PFSK-1 (cell line): ENCODE results near the gene RSL1D1.

ENCODE experiments used
- FOXP2 ChIP-seq: optimal IDR thresholded peaks from 2 replicates; pipeline ENCODE3; 2011; ENCODE audit warnings: borderline replicate concordance, control low read depth, inconsistent platforms; ENCODE audit not compliant: insufficient read depth; ENCODE audit errors: extremely low read length, extremely low read depth
- POLR2AphosphoS5 ChIP-seq: IDR thresholded peaks from 2 replicates; pipeline ENCODE4 v1.6.1; 2012; ENCODE audit warnings: low read depth, mild to moderate bottlenecking, control low read depth, low read length, moderate library complexity
- SIN3A ChIP-seq: IDR thresholded peaks from 2 replicates; pipeline ENCODE4 v1.6.1; 2012; ENCODE audit warnings: mild to moderate bottlenecking, low read length, moderate library complexity, borderline replicate concordance; ENCODE audit not compliant: insufficient read depth
- TAF1 ChIP-seq: IDR thresholded peaks from 2 replicates; pipeline ENCODE4 v1.6.1; 2012; ENCODE audit warnings: low read length, control low read depth, borderline replicate concordance; ENCODE audit not compliant: insufficient read depth
- TF ChIP-seq, protein P1 (sequence below), 2 experiments: IDR thresholded peaks; 2 replicates each; pipeline versions ENCODE4 v1.6.1 to v1.8.0; 2011 to 2012; ENCODE audit warnings: low read depth in 2 of 2, low read length in 2 of 2, control low read depth in 1 of 2, inconsistent platforms in 1 of 2, mild to moderate bottlenecking in 1 of 2, moderate library complexity in 1 of 2; ENCODE audit not compliant: insufficient read depth in 1 of 2

RSL1D1 gene

DNA sequence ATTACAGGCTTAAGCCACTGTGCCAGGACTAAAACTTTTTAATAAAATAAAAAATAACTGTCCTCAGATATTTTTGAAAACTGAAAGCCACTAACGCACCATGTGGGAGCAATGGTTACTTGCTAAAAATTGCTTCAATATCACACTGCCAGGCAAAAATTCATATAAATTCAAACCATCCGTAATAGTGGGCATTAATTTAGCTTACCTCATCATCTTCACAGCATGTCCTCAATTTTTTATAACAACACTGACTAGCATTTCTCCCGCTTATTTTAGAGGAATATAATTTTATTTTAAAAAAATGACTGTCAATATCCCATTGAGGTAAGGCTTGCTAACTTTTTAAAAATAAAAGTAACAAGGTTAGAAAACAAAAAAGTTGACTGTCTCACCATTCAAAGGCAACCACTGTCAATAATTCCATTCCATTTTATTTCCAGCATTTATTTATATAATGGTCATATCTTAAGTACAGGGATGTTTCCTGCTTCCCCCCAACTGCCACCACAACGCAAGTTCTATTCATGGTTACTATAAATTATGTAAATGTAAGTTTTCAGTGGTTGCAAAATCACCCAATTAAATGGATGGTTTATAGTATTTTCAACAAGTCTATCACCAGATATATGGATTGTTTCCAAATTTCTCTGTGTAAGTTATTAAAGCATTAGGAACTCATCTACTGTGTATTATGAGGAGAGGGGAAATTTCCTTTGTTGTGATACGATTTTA lies 39.1 kb upstream of the RSL1D1 start:
- TF ChIP-seq TAF1, result no peak
- no peak for TF ChIP-seq POLR2AphosphoS5
- no peak for TF ChIP-seq FOXP2
- TF ChIP-seq, protein P1, sequence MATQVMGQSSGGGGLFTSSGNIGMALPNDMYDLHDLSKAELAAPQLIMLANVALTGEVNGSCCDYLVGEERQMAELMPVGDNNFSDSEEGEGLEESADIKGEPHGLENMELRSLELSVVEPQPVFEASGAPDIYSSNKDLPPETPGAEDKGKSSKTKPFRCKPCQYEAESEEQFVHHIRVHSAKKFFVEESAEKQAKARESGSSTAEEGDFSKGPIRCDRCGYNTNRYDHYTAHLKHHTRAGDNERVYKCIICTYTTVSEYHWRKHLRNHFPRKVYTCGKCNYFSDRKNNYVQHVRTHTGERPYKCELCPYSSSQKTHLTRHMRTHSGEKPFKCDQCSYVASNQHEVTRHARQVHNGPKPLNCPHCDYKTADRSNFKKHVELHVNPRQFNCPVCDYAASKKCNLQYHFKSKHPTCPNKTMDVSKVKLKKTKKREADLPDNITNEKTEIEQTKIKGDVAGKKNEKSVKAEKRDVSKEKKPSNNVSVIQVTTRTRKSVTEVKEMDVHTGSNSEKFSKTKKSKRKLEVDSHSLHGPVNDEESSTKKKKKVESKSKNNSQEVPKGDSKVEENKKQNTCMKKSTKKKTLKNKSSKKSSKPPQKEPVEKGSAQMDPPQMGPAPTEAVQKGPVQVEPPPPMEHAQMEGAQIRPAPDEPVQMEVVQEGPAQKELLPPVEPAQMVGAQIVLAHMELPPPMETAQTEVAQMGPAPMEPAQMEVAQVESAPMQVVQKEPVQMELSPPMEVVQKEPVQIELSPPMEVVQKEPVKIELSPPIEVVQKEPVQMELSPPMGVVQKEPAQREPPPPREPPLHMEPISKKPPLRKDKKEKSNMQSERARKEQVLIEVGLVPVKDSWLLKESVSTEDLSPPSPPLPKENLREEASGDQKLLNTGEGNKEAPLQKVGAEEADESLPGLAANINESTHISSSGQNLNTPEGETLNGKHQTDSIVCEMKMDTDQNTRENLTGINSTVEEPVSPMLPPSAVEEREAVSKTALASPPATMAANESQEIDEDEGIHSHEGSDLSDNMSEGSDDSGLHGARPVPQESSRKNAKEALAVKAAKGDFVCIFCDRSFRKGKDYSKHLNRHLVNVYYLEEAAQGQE (IDR thresholded peaks at IDR 0.05; ENCODE audit: insufficient read depth in 1 of 2, low read depth in 2 of 2, low read length in 2 of 2), result no peak
- no peak for TF ChIP-seq SIN3A

DNA sequence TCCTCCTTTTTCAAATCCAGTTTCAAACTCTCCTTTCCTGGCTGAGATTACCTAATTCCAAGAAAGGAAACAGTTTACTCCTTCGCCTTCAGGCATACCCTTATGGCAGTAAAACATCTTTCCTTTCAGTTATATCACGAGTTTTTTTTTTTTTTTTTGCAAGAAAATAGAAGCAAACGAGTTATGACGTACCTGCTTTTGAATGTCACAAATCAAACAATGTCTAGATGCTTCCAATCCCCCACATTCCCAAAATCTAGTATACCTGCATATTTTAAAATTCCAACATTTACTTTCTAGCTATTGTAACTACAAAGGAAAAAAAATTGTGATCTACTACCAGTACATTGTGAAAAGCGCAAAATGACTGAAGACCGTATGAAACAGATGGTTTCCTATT lies 35.5 kb upstream of the RSL1D1 start:
- TF ChIP-seq, protein P1 (IDR thresholded peaks at IDR 0.05; ENCODE audit: insufficient read depth in 1 of 2, low read depth in 2 of 2, low read length in 2 of 2), result no peak
- TF ChIP-seq TAF1 (no peak), FOXP2 (no peak), POLR2AphosphoS5 (no peak), SIN3A (no peak)

DNA sequence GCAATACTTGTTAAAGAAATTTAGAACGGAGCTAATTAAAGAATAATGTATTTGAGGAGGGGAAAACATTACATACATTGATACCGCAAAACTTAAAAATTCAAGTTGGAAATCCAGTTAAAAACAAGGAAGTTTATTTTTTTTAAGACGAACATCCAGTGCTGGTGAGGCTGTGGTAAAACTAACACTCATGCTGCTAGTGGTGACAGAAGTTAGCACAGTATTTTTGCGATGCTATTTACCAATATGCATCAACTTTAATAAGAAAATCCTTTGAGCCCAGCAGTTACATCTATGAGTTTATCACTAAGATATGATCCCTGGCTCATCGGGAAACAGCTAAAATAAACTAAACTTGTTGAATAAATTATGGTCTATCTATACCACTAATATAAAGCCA lies 32.7 kb upstream of the RSL1D1 start:
- TF ChIP-seq TAF1, result no peak
- no peak for TF ChIP-seq FOXP2
- no peak for TF ChIP-seq SIN3A
- TF ChIP-seq POLR2AphosphoS5, result no peak

DNA sequence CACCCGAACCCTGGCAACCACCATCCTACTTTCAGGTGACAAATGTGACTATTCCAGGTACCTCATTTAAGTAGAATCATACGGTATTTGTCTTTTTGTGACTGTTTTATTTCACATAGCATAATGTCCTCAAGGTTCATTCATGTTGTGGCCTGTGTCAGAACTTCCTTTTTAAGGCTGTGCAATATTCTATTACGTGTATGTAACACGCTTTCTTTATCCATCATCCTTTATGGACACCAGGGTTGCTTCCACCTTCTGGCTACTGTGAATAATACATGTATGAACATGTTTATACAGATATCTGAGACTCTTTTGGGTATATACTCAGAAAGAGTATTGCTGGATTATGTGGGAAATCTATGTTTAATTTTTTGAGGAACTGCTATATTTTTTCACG lies 28.7 kb upstream of the RSL1D1 start:
- TF ChIP-seq, protein P1 (IDR thresholded peaks at IDR 0.05; ENCODE audit: insufficient read depth in 1 of 2, low read depth in 2 of 2, low read length in 2 of 2), result no peak
- no peak for TF ChIP-seq TAF1
- TF ChIP-seq POLR2AphosphoS5, result no peak
- no peak for TF ChIP-seq SIN3A
- TF ChIP-seq FOXP2, result no peak

DNA sequence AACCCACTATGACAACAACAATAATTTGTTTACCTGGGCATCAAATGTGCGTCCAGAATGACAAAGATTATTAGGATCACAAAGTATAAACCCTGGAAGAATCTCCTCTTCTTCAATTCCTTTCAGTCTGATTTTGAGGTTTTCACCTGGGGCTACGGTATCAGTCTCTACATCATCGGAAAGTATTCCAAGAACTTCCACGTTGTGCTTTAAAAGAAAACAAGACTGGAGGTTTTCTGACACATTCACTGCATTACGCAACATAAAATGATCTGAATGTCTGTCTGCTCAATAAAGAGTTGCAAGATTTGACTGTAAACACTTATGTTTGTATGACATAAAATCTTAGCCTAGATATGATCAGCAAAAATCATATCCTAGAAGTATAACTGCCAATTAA lies 26.0 kb upstream of the RSL1D1 start:
- TF ChIP-seq, protein P1 (IDR thresholded peaks at IDR 0.05; ENCODE audit: insufficient read depth in 1 of 2, low read depth in 2 of 2, low read length in 2 of 2), result no peak
- no peak for TF ChIP-seq SIN3A
- TF ChIP-seq TAF1, result no peak
- no peak for TF ChIP-seq FOXP2
- TF ChIP-seq POLR2AphosphoS5, result no peak
